ENCODE data around the gene SALL3.

Gene SALL3

GRCh38 chr18:79047556-79048244 lies 68.1 kb downstream of the SALL3 start:
- no peak overlapping the region for H3K4me3 ChIP-seq (ENCODE audit: low read depth in 1 of 2, low read length in 2 of 2)
- H3K36me3 ChIP-seq (ENCODE audit: insufficient read depth, low read length), result no peaks in the 10 kb centered on the region
- no peak overlapping the region for H3K9ac ChIP-seq (ENCODE audit: low read depth, low read length)
- no peaks in the 10 kb centered on the region for H3K79me2 ChIP-seq (ENCODE audit: insufficient read depth, low read length)
- H3K27ac ChIP-seq (ENCODE audit: low read length), result no peak overlapping the region
- no peaks in the 10 kb centered on the region for H3K9me3 ChIP-seq (ENCODE audit: insufficient read depth, low read length, severe bottlenecking)
- no peak overlapping the region for H3K4me2 ChIP-seq (ENCODE audit: insufficient read depth, low read length)
- no peaks in the 10 kb centered on the region for H3K27me3 ChIP-seq (ENCODE audit: insufficient read depth, low read length, poor library complexity)
- DNase-seq, result peak; percentile 59
- no peak for TF ChIP-seq CTCF (IDR thresholded peaks at IDR 0.05; ENCODE audit: borderline replicate concordance, extremely low read depth, low read length, poor library complexity, severe bottlenecking)
- TF ChIP-seq EZH2 (IDR thresholded peaks at IDR 0.05; ENCODE audit: borderline replicate concordance, low read depth, low read length, severe bottlenecking), result no peak
- H3K4me1 ChIP-seq (ENCODE audit: insufficient read depth, low read length), result no peaks in the 10 kb centered on the region
- no peaks in the 10 kb centered on the region for H4K20me1 ChIP-seq (ENCODE audit: insufficient read depth, low read length)
- H2AFZ ChIP-seq (ENCODE audit: low read depth, low read length), result no peak overlapping the region
- ATAC-seq (ENCODE audit: insufficient read depth, low read depth), result peak; percentile 91

- no peak overlapping the region for H2AFZ ChIP-seq (ENCODE audit: low read depth, low read length)
- H3K27me3 ChIP-seq (ENCODE audit: insufficient read depth, low read length, poor library complexity), result no peaks in the 10 kb centered on the region
- no peaks in the 10 kb centered on the region for H4K20me1 ChIP-seq (ENCODE audit: insufficient read depth, low read length)
- no peaks in the 10 kb centered on the region for H3K36me3 ChIP-seq (ENCODE audit: insufficient read depth, low read length)
- no peak overlapping the region for H3K27ac ChIP-seq (ENCODE audit: low read length)
- no peak overlapping the region for H3K4me3 ChIP-seq (ENCODE audit: low read depth in 1 of 2, low read length in 2 of 2)
- H3K4me2 ChIP-seq (ENCODE audit: insufficient read depth, low read length), result no peak overlapping the region
- H3K79me2 ChIP-seq (ENCODE audit: insufficient read depth, low read length), result no peaks in the 10 kb centered on the region
- no peak overlapping the region for H3K9ac ChIP-seq (ENCODE audit: low read depth, low read length)
- no peaks in the 10 kb centered on the region for H3K4me1 ChIP-seq (ENCODE audit: insufficient read depth, low read length)
- ATAC-seq (ENCODE audit: insufficient read depth, low read depth) (no peak), DNase-seq (no peak)
- no peaks in the 10 kb centered on the region for H3K9me3 ChIP-seq (ENCODE audit: insufficient read depth, low read length, severe bottlenecking)
- TF ChIP-seq EZH2 (IDR thresholded peaks at IDR 0.05; ENCODE audit: borderline replicate concordance, low read depth, low read length, severe bottlenecking) (no peak), CTCF (IDR thresholded peaks at IDR 0.05; ENCODE audit: borderline replicate concordance, extremely low read depth, low read length, poor library complexity, severe bottlenecking) (no peak)
Observed at GRCh38 chr18:79048245-79048632, 68.6 kb downstream of the SALL3 start.

- H3K27me3 ChIP-seq (ENCODE audit: insufficient read depth, low read length, poor library complexity), result no peaks in the 10 kb centered on the region
- no peak for ATAC-seq (ENCODE audit: insufficient read depth, low read depth)
Observed at GRCh38 chr18:79049506-79049905, 69.9 kb downstream of the SALL3 start.

More at GRCh38 chr18:79049506-79049905, 69.9 kb downstream of the SALL3 start:
- no peak overlapping the region for H3K4me3 ChIP-seq (ENCODE audit: low read depth in 1 of 2, low read length in 2 of 2)
- no peaks in the 10 kb centered on the region for H3K9me3 ChIP-seq (ENCODE audit: insufficient read depth, low read length, severe bottlenecking)
- no peak for DNase-seq
- H3K36me3 ChIP-seq (ENCODE audit: insufficient read depth, low read length), result no peaks in the 10 kb centered on the region
- no peak overlapping the region for H3K27ac ChIP-seq (ENCODE audit: low read length)
- TF ChIP-seq EZH2 (IDR thresholded peaks at IDR 0.05; ENCODE audit: borderline replicate concordance, low read depth, low read length, severe bottlenecking), result no peak
- TF ChIP-seq CTCF (IDR thresholded peaks at IDR 0.05; ENCODE audit: borderline replicate concordance, extremely low read depth, low read length, poor library complexity, severe bottlenecking), result no peak
- H3K4me1 ChIP-seq (ENCODE audit: insufficient read depth, low read length), result no peaks in the 10 kb centered on the region
- no peak overlapping the region for H2AFZ ChIP-seq (ENCODE audit: low read depth, low read length)
- no peak overlapping the region for H3K4me2 ChIP-seq (ENCODE audit: insufficient read depth, low read length)
- H3K79me2 ChIP-seq (ENCODE audit: insufficient read depth, low read length), result no peaks in the 10 kb centered on the region
- H4K20me1 ChIP-seq (ENCODE audit: insufficient read depth, low read length), result no peaks in the 10 kb centered on the region
- H3K9ac ChIP-seq (ENCODE audit: low read depth, low read length), result no peak overlapping the region
